Keratinocyte (primary cell): Measurements from ENCODE around the gene RFFL.

Experiments used
- EZH2 ChIP-seq: IDR thresholded peaks from one replicate; pipeline ENCODE4 v1.6.1; 2012; ENCODE audit warnings: inconsistent platforms, mild to moderate bottlenecking, low read length, moderate library complexity
- TF ChIP-seq, protein P1 (sequence below), 3 experiments: IDR thresholded peaks in 1 of 3; conservative IDR thresholded peaks in 1 of 3; optimal IDR thresholded peaks in 1 of 3; 2 replicates in 2 of 3; 3 replicates in 1 of 3; pipeline versions ENCODE3 to v1.5.1; 2011; ENCODE audit warnings: low read length in 3 of 3, mild to moderate bottlenecking in 3 of 3, moderate library complexity in 2 of 3, control low read depth in 1 of 3, inconsistent platforms in 1 of 3; ENCODE audit not compliant: insufficient read depth in 2 of 3; ENCODE audit errors: extremely low read depth in 1 of 3

DNA sequence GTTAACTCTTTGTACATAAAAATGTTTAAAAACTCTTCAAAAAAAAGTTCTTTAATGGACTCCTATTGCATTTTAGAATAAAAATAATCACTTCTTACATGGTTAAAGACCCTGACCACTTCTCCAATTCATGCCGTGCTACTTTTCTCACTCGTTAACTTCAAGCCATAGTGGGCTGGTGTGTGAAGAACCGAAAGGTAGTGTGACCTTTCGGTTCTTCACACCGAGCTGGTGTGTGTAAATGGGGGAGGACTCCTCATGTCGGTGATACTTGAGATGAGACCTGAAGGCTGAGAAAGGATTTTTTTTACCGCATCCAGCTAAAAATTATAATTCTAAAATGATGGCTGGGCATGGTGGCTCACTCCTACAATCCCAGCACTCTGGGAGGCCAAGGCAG is 22.1 kb downstream of the RFFL start:
- TF ChIP-seq, protein P1, sequence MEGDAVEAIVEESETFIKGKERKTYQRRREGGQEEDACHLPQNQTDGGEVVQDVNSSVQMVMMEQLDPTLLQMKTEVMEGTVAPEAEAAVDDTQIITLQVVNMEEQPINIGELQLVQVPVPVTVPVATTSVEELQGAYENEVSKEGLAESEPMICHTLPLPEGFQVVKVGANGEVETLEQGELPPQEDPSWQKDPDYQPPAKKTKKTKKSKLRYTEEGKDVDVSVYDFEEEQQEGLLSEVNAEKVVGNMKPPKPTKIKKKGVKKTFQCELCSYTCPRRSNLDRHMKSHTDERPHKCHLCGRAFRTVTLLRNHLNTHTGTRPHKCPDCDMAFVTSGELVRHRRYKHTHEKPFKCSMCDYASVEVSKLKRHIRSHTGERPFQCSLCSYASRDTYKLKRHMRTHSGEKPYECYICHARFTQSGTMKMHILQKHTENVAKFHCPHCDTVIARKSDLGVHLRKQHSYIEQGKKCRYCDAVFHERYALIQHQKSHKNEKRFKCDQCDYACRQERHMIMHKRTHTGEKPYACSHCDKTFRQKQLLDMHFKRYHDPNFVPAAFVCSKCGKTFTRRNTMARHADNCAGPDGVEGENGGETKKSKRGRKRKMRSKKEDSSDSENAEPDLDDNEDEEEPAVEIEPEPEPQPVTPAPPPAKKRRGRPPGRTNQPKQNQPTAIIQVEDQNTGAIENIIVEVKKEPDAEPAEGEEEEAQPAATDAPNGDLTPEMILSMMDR (optimal IDR thresholded peaks at IDR 0.05 in 1 of 3, IDR thresholded peaks at IDR 0.05 in 1 of 3, conservative IDR thresholded peaks at IDR 0.05 in 1 of 3; ENCODE audit: extremely low read depth in 1 of 3, insufficient read depth in 2 of 3, low read length in 3 of 3), result no peak
- TF ChIP-seq EZH2, result no peak
